Vagina (tissue), 2 donors: ENCODE data around the gene PCDHA2.
"Not testable (repeated sequence)": the region's sequence is repeated elsewhere in the genome, so short reads cannot be mapped to it uniquely, and the experiment has no call there.

ENCODE experiments used
- CTCF ChIP-seq, 3 experiments: fragments of 450-650 bp in 2 of 3; fragments of 200-600 bp in 1 of 3; sonication (generic) in 1 of 3; IDR thresholded peaks; one replicate each; pipeline ENCODE4 v1.5.1; 2017 to 2019; ENCODE audit warnings: antibody characterized with exemption in 3 of 3, mild to moderate bottlenecking in 2 of 3, moderate library complexity in 2 of 3
- POLR2A ChIP-seq, 2 donors: fragments of 450-650 bp; IDR thresholded peaks; one replicate each; pipeline ENCODE4 v1.6.1; 2017; ENCODE audit warnings: antibody characterized with exemption in 2 of 2, mild to moderate bottlenecking in 2 of 2, moderate library complexity in 2 of 2
- POLR2AphosphoS5 ChIP-seq, 2 donors: sonication (generic); formaldehyde crosslinking; IDR thresholded peaks; one replicate each; pipeline ENCODE4 v1.9.0; 2017; ENCODE audit warnings: antibody characterized with exemption in 2 of 2, mild to moderate bottlenecking in 2 of 2, low read depth in 1 of 2; ENCODE audit not compliant: insufficient read depth in 1 of 2

- not testable (repeated sequence) for TF ChIP-seq POLR2A (IDR thresholded peaks at IDR 0.05); CTCF (IDR thresholded peaks at IDR 0.05); POLR2AphosphoS5 (IDR thresholded peaks at IDR 0.05; ENCODE audit: insufficient read depth in 1 of 2, low read depth in 1 of 2)
Observed at GRCh38 chr5:140787849-140788504, 6.7 kb upstream of the PCDHA2 start.
